ENCODE results near the gene MS4A6E. TPM values are rescaled to one million over a fixed set of nuclear protein-coding genes. Genes with fewer than 3 reads are reported as not detected.

MS4A6E gene
- total RNA-seq, 5 donors from 2014 or later (not counting 1 experiment from before 2014, with no cell fraction given), result not detected

- H3K4me3 ChIP-seq (ENCODE audit: control insufficient read depth in 1 of 2, extremely low read depth in 1 of 2, low read length in 1 of 2), result no peak overlapping the region
- H3K36me3 Mint-ChIP-seq, result no peaks in the 10 kb centered on the region
- peaks cover 24 to 29% of the 10 kb centered on the region in 2 donors for H3K27me3 Mint-ChIP-seq
- peaks cover 0 to 6% of the 10 kb centered on the region in 2 experiments for H3K27me3 ChIP-seq (replicated peaks in 1 of 2; ENCODE audit: control insufficient read depth in 2 of 2, extremely low read depth in 1 of 2, insufficient read depth in 2 of 2, low read length in 1 of 2)
- POLR2A ChIA-PET, result interaction anchor here in 1 of 2 donors (0.8 kb wide), 1 partner anchor 162 kb away, joined by 3 read pairs; no protein-coding TSS in a partner anchor
- ATAC-seq (replicated peaks in 1 of 4) (no peak), DNase-seq (peak in 1 of 35 experiments; percentile 39)
- no peaks in the 10 kb centered on the region for H3K9me3 ChIP-seq
- H3K4me1 Mint-ChIP-seq, result no peaks in the 10 kb centered on the region
- H3K36me3 ChIP-seq (ENCODE audit: control insufficient read depth in 2 of 2, extremely low read depth in 1 of 2, insufficient read depth in 1 of 2, low read length in 1 of 2), result no peaks in the 10 kb centered on the region
- H3K4me1 ChIP-seq (ENCODE audit: control insufficient read depth in 1 of 2, extremely low read depth in 1 of 2, insufficient read depth in 2 of 2, low read length in 2 of 2), result no peaks in the 10 kb centered on the region
- no peaks in the 10 kb centered on the region for H3K9me3 Mint-ChIP-seq
- no CpG with 5 or more reads among the region's 10 CpGs for WGBS (ENCODE audit: insufficient coverage)
- no peak overlapping the region for H3K4me3 Mint-ChIP-seq
- H3K27ac Mint-ChIP-seq, result peak overlapping the region in 1 of 2 donors; percentile 41
- H3K27ac ChIP-seq (ENCODE audit: low read length), result no peak overlapping the region
- CTCF ChIA-PET, result interaction anchor here in 1 of 2 donors (0.5 kb wide), 1 partner anchor 877 kb away, joined by 3 read pairs; no protein-coding TSS in a partner anchor
Observed at GRCh38 chr11:60343094-60343704, 16.1 kb downstream of the MS4A6E start.

GRCh38 chr11:60344146-60344545 lies 17.1 kb downstream of the MS4A6E start:
- Histone ChIP-seq H3K4me1 (ENCODE audit: control insufficient read depth in 1 of 2, extremely low read depth in 1 of 2, insufficient read depth in 2 of 2, low read length in 2 of 2) (no peaks in the 10 kb centered on the region), H3K36me3 (ENCODE audit: control insufficient read depth in 2 of 2, extremely low read depth in 1 of 2, insufficient read depth in 1 of 2, low read length in 1 of 2) (no peaks in the 10 kb centered on the region), H3K27ac (ENCODE audit: low read length) (no peak overlapping the region), H3K4me3 (ENCODE audit: control insufficient read depth in 1 of 2, extremely low read depth in 1 of 2, low read length in 1 of 2) (no peak overlapping the region), H3K9me3 (no peaks in the 10 kb centered on the region), H3K27me3 (replicated peaks in 1 of 2; ENCODE audit: control insufficient read depth in 2 of 2, extremely low read depth in 1 of 2, insufficient read depth in 2 of 2, low read length in 1 of 2) (peaks cover 0 to 6% of the 10 kb centered on the region in 2 experiments)
- WGBS (ENCODE audit: insufficient coverage), result no CpG with 5 or more reads among the region's 2 CpGs
- no peaks in the 10 kb centered on the region for H3K36me3 Mint-ChIP-seq
- H3K4me1 Mint-ChIP-seq, result no peaks in the 10 kb centered on the region
- ChIA-PET POLR2A (no interaction called here), CTCF (interaction anchor here in 1 of 2 donors (0.7 kb wide), 1 partner anchor 75 kb away, joined by 3 read pairs; no protein-coding TSS in a partner anchor)
- H3K27me3 Mint-ChIP-seq, result peaks cover 27 to 34% of the 10 kb centered on the region in 2 donors
- DNase-seq, result no peak
- no peaks in the 10 kb centered on the region for H3K9me3 Mint-ChIP-seq
- no peak for ATAC-seq (replicated peaks in 1 of 4)
- no peak overlapping the region for H3K27ac Mint-ChIP-seq
- no peak overlapping the region for H3K4me3 Mint-ChIP-seq

GRCh38 chr11:60345489-60345888 lies 18.4 kb downstream of the MS4A6E start:
- Histone ChIP-seq H3K27ac (ENCODE audit: low read length) (no peak overlapping the region), H3K27me3 (replicated peaks in 1 of 2; ENCODE audit: control insufficient read depth in 2 of 2, extremely low read depth in 1 of 2, insufficient read depth in 2 of 2, low read length in 1 of 2) (peaks cover 0 to 6% of the 10 kb centered on the region in 2 experiments), H3K4me3 (ENCODE audit: control insufficient read depth in 1 of 2, extremely low read depth in 1 of 2, low read length in 1 of 2) (no peak overlapping the region), H3K36me3 (ENCODE audit: control insufficient read depth in 2 of 2, extremely low read depth in 1 of 2, insufficient read depth in 1 of 2, low read length in 1 of 2) (no peaks in the 10 kb centered on the region), H3K4me1 (ENCODE audit: control insufficient read depth in 1 of 2, extremely low read depth in 1 of 2, insufficient read depth in 2 of 2, low read length in 2 of 2) (no peaks in the 10 kb centered on the region), H3K9me3 (no peaks in the 10 kb centered on the region)
- H3K36me3 Mint-ChIP-seq, result no peaks in the 10 kb centered on the region
- no peak overlapping the region for H3K4me3 Mint-ChIP-seq
- no peaks in the 10 kb centered on the region for H3K9me3 Mint-ChIP-seq
- ChIA-PET CTCF (interaction anchor here in 1 of 2 donors (0.5 kb wide), 1 partner anchor 300 kb away, joined by 8 read pairs; no protein-coding TSS in a partner anchor), POLR2A (no interaction called here)
- H3K27ac Mint-ChIP-seq, result no peak overlapping the region
- no peaks in the 10 kb centered on the region for H3K4me1 Mint-ChIP-seq
- peaks cover 29 to 31% of the 10 kb centered on the region in 2 donors for H3K27me3 Mint-ChIP-seq
- peak in 1 of 35 experiments; percentile 8 for DNase-seq
- ATAC-seq (replicated peaks in 1 of 4), result no peak

- CTCF ChIA-PET, result no interaction called here
- no peaks in the 10 kb centered on the region for H3K4me1 ChIP-seq (ENCODE audit: control insufficient read depth in 1 of 2, extremely low read depth in 1 of 2, insufficient read depth in 2 of 2, low read length in 2 of 2)
- ATAC-seq (replicated peaks in 1 of 4) (no peak), DNase-seq (no peak)
- H3K4me3 ChIP-seq (ENCODE audit: control insufficient read depth in 1 of 2, extremely low read depth in 1 of 2, low read length in 1 of 2), result no peak overlapping the region
- H3K27me3 ChIP-seq (replicated peaks in 1 of 2; ENCODE audit: control insufficient read depth in 2 of 2, extremely low read depth in 1 of 2, insufficient read depth in 2 of 2, low read length in 1 of 2), result peaks cover 0 to 6% of the 10 kb centered on the region in 2 experiments
- no peak overlapping the region for H3K27ac ChIP-seq (ENCODE audit: low read length)
- Mint-ChIP-seq H3K4me1 (no peaks in the 10 kb centered on the region), H3K9me3 (no peaks in the 10 kb centered on the region), H3K27me3 (peaks cover 24 to 29% of the 10 kb centered on the region in 2 donors), H3K27ac (no peak overlapping the region), H3K36me3 (no peaks in the 10 kb centered on the region), H3K4me3 (no peak overlapping the region)
- no peaks in the 10 kb centered on the region for H3K36me3 ChIP-seq (ENCODE audit: control insufficient read depth in 2 of 2, extremely low read depth in 1 of 2, insufficient read depth in 1 of 2, low read length in 1 of 2)
- WGBS (ENCODE audit: insufficient coverage), result 100% methylated on average over 1 of the region's 2 CpGs
- POLR2A ChIA-PET, result no interaction called here
- no peaks in the 10 kb centered on the region for H3K9me3 ChIP-seq
Observed at GRCh38 chr11:60347084-60347797, 20.2 kb downstream of the MS4A6E start.

GRCh38 chr11:60348116-60348515 lies 21.1 kb downstream of the MS4A6E start:
- Mint-ChIP-seq H3K4me3 (no peak overlapping the region), H3K27ac (no peak overlapping the region), H3K4me1 (no peaks in the 10 kb centered on the region), H3K36me3 (no peaks in the 10 kb centered on the region), H3K9me3 (no peaks in the 10 kb centered on the region), H3K27me3 (peaks cover 23 to 31% of the 10 kb centered on the region in 2 donors)
- no peak for DNase-seq
- no peak for ATAC-seq (replicated peaks in 1 of 4)
- Histone ChIP-seq H3K36me3 (ENCODE audit: control insufficient read depth in 2 of 2, extremely low read depth in 1 of 2, insufficient read depth in 1 of 2, low read length in 1 of 2) (no peaks in the 10 kb centered on the region), H3K4me3 (ENCODE audit: control insufficient read depth in 1 of 2, extremely low read depth in 1 of 2, low read length in 1 of 2) (no peak overlapping the region), H3K27me3 (replicated peaks in 1 of 2; ENCODE audit: control insufficient read depth in 2 of 2, extremely low read depth in 1 of 2, insufficient read depth in 2 of 2, low read length in 1 of 2) (peaks cover 0 to 4% of the 10 kb centered on the region in 2 experiments), H3K4me1 (ENCODE audit: control insufficient read depth in 1 of 2, extremely low read depth in 1 of 2, insufficient read depth in 2 of 2, low read length in 2 of 2) (no peaks in the 10 kb centered on the region), H3K27ac (ENCODE audit: low read length) (no peak overlapping the region), H3K9me3 (no peaks in the 10 kb centered on the region)
- ChIA-PET CTCF (no interaction called here), POLR2A (no interaction called here)
- WGBS (ENCODE audit: insufficient coverage), result 29% methylated on average over 1 of the region's 2 CpGs

- CTCF ChIA-PET, result interaction anchor here in 1 of 2 donors (1.6 kb wide), 1 partner anchor 12 kb away, joined by 4 read pairs; no protein-coding TSS in a partner anchor
- no peaks in the 10 kb centered on the region for H3K4me1 Mint-ChIP-seq
- H3K27me3 ChIP-seq (replicated peaks in 1 of 2; ENCODE audit: control insufficient read depth in 2 of 2, extremely low read depth in 1 of 2, insufficient read depth in 2 of 2, low read length in 1 of 2), result peaks cover 0 to 4% of the 10 kb centered on the region in 2 experiments
- DNase-seq (no peak), ATAC-seq (replicated peaks in 1 of 4) (no peak)
- no peak overlapping the region for H3K4me3 ChIP-seq (ENCODE audit: control insufficient read depth in 1 of 2, extremely low read depth in 1 of 2, low read length in 1 of 2)
- H3K4me1 ChIP-seq (ENCODE audit: control insufficient read depth in 1 of 2, extremely low read depth in 1 of 2, insufficient read depth in 2 of 2, low read length in 2 of 2), result no peaks in the 10 kb centered on the region
- 78% methylated on average over 1 of the region's 1 CpG for WGBS (ENCODE audit: insufficient coverage)
- H3K9me3 Mint-ChIP-seq, result peaks cover 0 to 9% (median 1%) of the 10 kb centered on the region in 3 donors
- no peak overlapping the region for H3K4me3 Mint-ChIP-seq
- no peaks in the 10 kb centered on the region for H3K36me3 Mint-ChIP-seq
- no peaks in the 10 kb centered on the region for H3K36me3 ChIP-seq (ENCODE audit: control insufficient read depth in 2 of 2, extremely low read depth in 1 of 2, insufficient read depth in 1 of 2, low read length in 1 of 2)
- POLR2A ChIA-PET, result no interaction called here
- H3K27ac ChIP-seq (ENCODE audit: low read length), result no peak overlapping the region
- H3K9me3 ChIP-seq, result no peaks in the 10 kb centered on the region
- H3K27me3 Mint-ChIP-seq, result peaks cover 16 to 27% of the 10 kb centered on the region in 2 donors
- no peak overlapping the region for H3K27ac Mint-ChIP-seq
Observed at GRCh38 chr11:60349990-60350389, 22.9 kb downstream of the MS4A6E start.
